Activated CD8-positive, alpha-beta T cell treated with anti-CD3 and anti-CD28 coated beads, Interleukin-2, amount 10 ng/mL, durations not matched to agents 7 days and 5 days (primary cell): ENCODE data around the gene PRAME. TPM values are rescaled to one million over a fixed set of nuclear protein-coding genes. Genes with fewer than 3 reads are reported as not detected.
"Not testable (repeated sequence)": the region's sequence is repeated elsewhere in the genome, so short reads cannot be mapped to it uniquely, and the experiment has no call there.

ENCODE experiments used
- ATAC-seq: fragments of 150-1000 bp; cut with Tn5 transposase; one replicate; pipeline ENCODE4 v1.10.0; 2021; ENCODE audit warnings: moderate library complexity
- CTCF ChIA-PET: fragments of 350-600 bp; sonication (Branson Sonifier 250); formaldehyde crosslinking; loops from one replicate; lab custom pipeline; 2021; ENCODE audit warnings: antibody characterized with exemption; lab: Charles Lee
- POLR2A ChIA-PET: fragments of 350-600 bp; sonication (Branson Sonifier 250); formaldehyde crosslinking; loops from one replicate; lab custom pipeline; 2021; ENCODE audit warnings: antibody characterized with exemption; lab: Charles Lee
- DNase-seq: peaks from one replicate; pipeline ENCODE4 v3.0.0-alpha.2; 2020
- H3K27ac Mint-ChIP-seq: one replicate; pipeline ENCODE4 v1.8.0; 2021; ENCODE audit warnings: mild to moderate bottlenecking, mixed read lengths
- H3K27me3 Mint-ChIP-seq: one replicate; pipeline ENCODE4 v1.8.0; 2021; ENCODE audit warnings: low read depth, mixed read lengths
- H3K36me3 Mint-ChIP-seq: one replicate; pipeline ENCODE4 v1.8.0; 2021; ENCODE audit warnings: low read depth, mixed read lengths
- H3K4me1 Mint-ChIP-seq: one replicate; pipeline ENCODE4 v1.8.0; 2021; ENCODE audit warnings: low read depth, mixed read lengths
- H3K4me3 Mint-ChIP-seq: one replicate; pipeline ENCODE4 v1.8.0; 2021; ENCODE audit warnings: mild to moderate bottlenecking, mixed read lengths
- H3K9me3 Mint-ChIP-seq: one replicate; pipeline ENCODE4 v1.8.0; 2022; ENCODE audit warnings: mixed read lengths; ENCODE audit not compliant: insufficient read depth
- total RNA-seq, 2 experiments: library from RNA; stranded (reverse); gene quantifications; one replicate each; pipeline ENCODE4 v1.2.3, GENCODE V29; 2021

The PRAME gene
- not detected for total RNA-seq

GRCh38 chr22:22558972-22559603 is at the start of gene PRAME:
Gene PRAME (minus strand): TSS chr22:22559265. CDS start chr22:22556832, 2,433 bp downstream.
- peaks cover 5% of the 10 kb centered on the region for H3K4me1 Mint-ChIP-seq
- no peaks in the 10 kb centered on the region for H3K9me3 Mint-ChIP-seq
- ATAC-seq (peak; percentile 96), DNase-seq (peak; percentile 89)
- H3K27me3 Mint-ChIP-seq: peaks cover 4% of the 10 kb centered on the region
- H3K4me3 Mint-ChIP-seq: no peak within 1 kb of the TSS
- POLR2A ChIA-PET: no interaction called here
- H3K27ac Mint-ChIP-seq: no peak within 1 kb of the TSS
- H3K36me3 Mint-ChIP-seq: no peaks in the 10 kb centered on the region
- CTCF ChIA-PET: interaction anchor here (0.6 to 2.2 kb wide), 13 partner anchors 8 to 143 kb away, joined by 3 to 10 read pairs (median 5); partner anchors contain the start of gene ZNF280B

- H3K4me1 Mint-ChIP-seq, POLR2A ChIA-PET, H3K27ac Mint-ChIP-seq, H3K36me3 Mint-ChIP-seq, H3K9me3 Mint-ChIP-seq, DNase-seq, ATAC-seq, H3K27me3 Mint-ChIP-seq, H3K4me3 Mint-ChIP-seq: not testable (repeated sequence)
- CTCF ChIA-PET: interaction anchor here (3.0 kb wide), 1 partner anchor 21 kb away, joined by 10 read pairs; no protein-coding TSS in a partner anchor
Observed at GRCh38 chr22:22608022-22608421, 49.0 kb upstream of the PRAME start.

DNA sequence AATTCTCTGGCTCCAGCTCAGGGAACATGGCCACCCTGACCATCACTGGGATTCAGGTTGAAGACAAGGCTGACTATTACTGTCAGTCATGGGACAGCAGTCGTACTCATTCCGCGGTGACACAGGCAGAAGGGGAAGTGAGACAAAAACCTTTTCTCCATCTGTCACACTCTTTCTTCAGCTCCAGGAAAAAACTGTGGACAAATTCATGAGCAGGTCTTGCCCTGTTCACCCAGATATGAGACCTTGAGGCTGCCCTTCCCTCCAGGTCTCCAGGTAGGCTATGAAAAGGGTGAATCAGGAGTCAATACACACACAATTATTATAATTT is 46.0 kb upstream of the PRAME start:
- ChIA-PET POLR2A (no interaction called here), CTCF (interaction anchor here (1.3 to 3.0 kb wide), 3 partner anchors 14 to 83 kb away, joined by 3 to 10 read pairs (median 3); no protein-coding TSS in a partner anchor)
- Mint-ChIP-seq H3K9me3 (no peaks in the 10 kb centered on the region), H3K27me3 (peaks cover 2% of the 10 kb centered on the region), H3K36me3 (no peaks in the 10 kb centered on the region), H3K27ac (no peak overlapping the region), H3K4me1 (no peaks in the 10 kb centered on the region), H3K4me3 (no peak overlapping the region)
- ATAC-seq: no peak
- DNase-seq: no peak

- no peak for ATAC-seq
- no peaks in the 10 kb centered on the region for H3K9me3 Mint-ChIP-seq
- H3K36me3 Mint-ChIP-seq: no peaks in the 10 kb centered on the region
- ChIA-PET CTCF (no interaction called here), POLR2A (no interaction called here)
- H3K4me1 Mint-ChIP-seq: no peaks in the 10 kb centered on the region
- no peak overlapping the region for H3K4me3 Mint-ChIP-seq
- H3K27ac Mint-ChIP-seq: no peak overlapping the region
- DNase-seq: no peak
- peaks cover under 1% of the 10 kb centered on the region for H3K27me3 Mint-ChIP-seq
Observed at GRCh38 chr22:22604326-22605073, 45.4 kb upstream of the PRAME start.

DNA sequence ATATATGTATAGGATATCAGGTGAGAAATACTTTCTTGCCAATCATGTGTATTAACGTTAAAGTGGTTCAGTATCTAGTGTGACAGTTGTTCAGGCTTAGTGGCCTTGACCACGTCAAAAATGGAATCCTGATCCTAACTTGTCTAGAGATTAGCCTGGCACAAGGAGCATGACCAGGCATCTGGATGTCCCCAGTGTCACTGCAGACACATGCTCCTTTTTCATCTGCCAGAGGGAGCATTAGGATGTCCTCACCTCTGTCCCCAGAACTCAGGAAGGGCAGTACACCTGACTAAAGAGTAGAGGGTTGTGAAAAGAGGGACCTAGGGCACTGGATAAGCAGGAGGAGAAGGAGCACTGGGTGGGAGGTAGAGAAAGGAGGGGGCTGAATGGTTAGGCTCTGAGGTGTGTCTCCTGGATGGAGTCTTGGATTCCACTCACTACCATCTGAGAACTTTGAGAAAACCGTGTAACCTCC is 44.4 kb upstream of the PRAME start:
- Mint-ChIP-seq H3K9me3 (no peaks in the 10 kb centered on the region), H3K27me3 (no peaks in the 10 kb centered on the region), H3K4me3 (no peak overlapping the region), H3K36me3 (no peaks in the 10 kb centered on the region), H3K27ac (no peak overlapping the region), H3K4me1 (no peaks in the 10 kb centered on the region)
- ChIA-PET CTCF (no interaction called here), POLR2A (no interaction called here)
- DNase-seq (no peak), ATAC-seq (no peak)

GRCh38 chr22:22600531-22601261 is 41.6 kb upstream of the PRAME start:
- no peak overlapping the region for H3K4me3 Mint-ChIP-seq
- DNase-seq (no peak), ATAC-seq (no peak)
- H3K9me3 Mint-ChIP-seq: no peaks in the 10 kb centered on the region
- CTCF ChIA-PET: interaction anchor here (0.7 to 1.0 kb wide), 2 partner anchors 13 to 41 kb away, joined by 3 to 4 read pairs; no protein-coding TSS in a partner anchor
- no peaks in the 10 kb centered on the region for H3K4me1 Mint-ChIP-seq
- POLR2A ChIA-PET: no interaction called here
- peaks cover 2% of the 10 kb centered on the region for H3K27me3 Mint-ChIP-seq
- no peaks in the 10 kb centered on the region for H3K36me3 Mint-ChIP-seq
- H3K27ac Mint-ChIP-seq: no peak overlapping the region

GRCh38 chr22:22599248-22599647 is 40.2 kb upstream of the PRAME start:
- ChIA-PET POLR2A (no interaction called here), CTCF (interaction anchor here (2.0 kb wide), 1 partner anchor 12 kb away, joined by 7 read pairs; no protein-coding TSS in a partner anchor)
- Mint-ChIP-seq H3K4me1 (no peaks in the 10 kb centered on the region), H3K4me3 (no peak overlapping the region), H3K9me3 (no peaks in the 10 kb centered on the region), H3K27me3 (peaks cover 2% of the 10 kb centered on the region), H3K36me3 (no peaks in the 10 kb centered on the region), H3K27ac (no peak overlapping the region)
- DNase-seq (no peak), ATAC-seq (no peak)

GRCh38 chr22:22598144-22598543 is 39.1 kb upstream of the PRAME start:
- H3K36me3 Mint-ChIP-seq: no peaks in the 10 kb centered on the region
- POLR2A ChIA-PET: no interaction called here
- no peaks in the 10 kb centered on the region for H3K4me1 Mint-ChIP-seq
- no peak overlapping the region for H3K27ac Mint-ChIP-seq
- CTCF ChIA-PET: interaction anchor here (2.0 kb wide), 1 partner anchor 11 kb away, joined by 7 read pairs; no protein-coding TSS in a partner anchor
- H3K4me3 Mint-ChIP-seq: no peak overlapping the region
- DNase-seq: no peak
- H3K27me3 Mint-ChIP-seq: peaks cover 2% of the 10 kb centered on the region
- H3K9me3 Mint-ChIP-seq: no peaks in the 10 kb centered on the region
- no peak for ATAC-seq

GRCh38 chr22:22595001-22595835 is 36.2 kb upstream of the PRAME start:
- CTCF ChIA-PET: no interaction called here
- no peak for ATAC-seq
- H3K27ac Mint-ChIP-seq: no peak overlapping the region

GRCh38 chr22:22593964-22594656 is 35.0 kb upstream of the PRAME start:
- Mint-ChIP-seq H3K9me3 (no peaks in the 10 kb centered on the region), H3K27me3 (peaks cover 12% of the 10 kb centered on the region), H3K36me3 (no peaks in the 10 kb centered on the region), H3K4me3 (no peak overlapping the region), H3K4me1 (no peaks in the 10 kb centered on the region), H3K27ac (no peak overlapping the region)
- DNase-seq: peak; percentile 69
- peak; percentile 81 for ATAC-seq
- ChIA-PET CTCF (interaction anchor here (1.6 kb wide), 1 partner anchor 22 kb away, joined by 3 read pairs; no protein-coding TSS in a partner anchor), POLR2A (no interaction called here)

More at GRCh38 chr22:22595001-22595835, 36.2 kb upstream of the PRAME start:
- Mint-ChIP-seq H3K27me3 (peaks cover 10% of the 10 kb centered on the region), H3K4me3 (no peak overlapping the region), H3K36me3 (no peaks in the 10 kb centered on the region), H3K9me3 (no peaks in the 10 kb centered on the region), H3K4me1 (no peaks in the 10 kb centered on the region)
- POLR2A ChIA-PET: no interaction called here
- no peak for DNase-seq
